NCI-H69 (cell line): ENCODE results near the gene PAFAH2.

Experiments used
- DNase-seq: peaks from one replicate; lab custom pipeline; 2025; lab: John Stamatoyannopoulos, UW

PAFAH2 gene

GRCh38 chr1:26031196-26031595 lies 33.3 kb upstream of the PAFAH2 start:
- no peak for DNase-seq

GRCh38 chr1:26029864-26030481 lies 32.1 kb upstream of the PAFAH2 start:
- DNase-seq = peak; percentile 48

- DNase-seq = no peak
Measured at GRCh38 chr1:26029054-26029863, 31.4 kb upstream of the PAFAH2 start.

GRCh38 chr1:26028490-26028980 lies 30.7 kb upstream of the PAFAH2 start:
- no peak for DNase-seq

GRCh38 chr1:26027716-26028489 lies 30.0 kb upstream of the PAFAH2 start:
- DNase-seq = no peak

GRCh38 chr1:26025517-26025916 lies 27.7 kb upstream of the PAFAH2 start:
- DNase-seq = no peak

GRCh38 chr1:26025060-26025459 lies 27.2 kb upstream of the PAFAH2 start:
- no peak for DNase-seq

GRCh38 chr1:26023826-26024225 lies 26.0 kb upstream of the PAFAH2 start:
- no peak for DNase-seq

GRCh38 chr1:26023009-26023408 lies 25.1 kb upstream of the PAFAH2 start:
- DNase-seq = no peak

- DNase-seq = no peak
Measured at GRCh38 chr1:26022404-26022779, 24.5 kb upstream of the PAFAH2 start.

GRCh38 chr1:26021647-26022403 lies 24.0 kb upstream of the PAFAH2 start, which contains the start of gene EXTL1:
TSS of gene EXTL1 (plus strand) at chr1:26021775. CDS start at chr1:26022647, 872 bp downstream.
- peak; percentile 30 for DNase-seq

- no peak for DNase-seq
Measured at GRCh38 chr1:26020941-26021646, 23.2 kb upstream of the PAFAH2 start.

GRCh38 chr1:26020330-26020768 lies 22.5 kb upstream of the PAFAH2 start:
- no peak for DNase-seq

- DNase-seq = peak; percentile 51
Measured at GRCh38 chr1:26019641-26020315, 21.9 kb upstream of the PAFAH2 start.

GRCh38 chr1:26017606-26018005 lies 19.7 kb upstream of the PAFAH2 start:
- DNase-seq = no peak

- DNase-seq = no peak
Measured at GRCh38 chr1:26016953-26017545, 19.2 kb upstream of the PAFAH2 start.

GRCh38 chr1:26016258-26016952 lies 18.5 kb upstream of the PAFAH2 start:
- DNase-seq = peak; percentile 71

- no peak for DNase-seq
Measured at GRCh38 chr1:26015358-26015757, 17.5 kb upstream of the PAFAH2 start.

GRCh38 chr1:26014179-26014578 lies 16.3 kb upstream of the PAFAH2 start:
- no peak for DNase-seq
